GM03348 (cell line): ENCODE measurements around the gene CDH23.

Source experiments
- DNase-seq: peaks from one replicate; pipeline ENCODE4 v3.0.0; 2012; ENCODE audit warnings: low spot score

Gene CDH23

GRCh38 chr10:71856619-71857018 lies 459.9 kb downstream of the CDH23 start:
- no peak for DNase-seq

- no peak for DNase-seq
Observed at GRCh38 chr10:71857934-71858890, 461.5 kb downstream of the CDH23 start.

- peak; percentile 95 for DNase-seq
Observed at GRCh38 chr10:71860243-71861029, 463.7 kb downstream of the CDH23 start.

GRCh38 chr10:71863203-71863602 lies 466.5 kb downstream of the CDH23 start:
- no peak for DNase-seq

- DNase-seq, result peak; percentile 22
Observed at GRCh38 chr10:71864911-71865361, 468.2 kb downstream of the CDH23 start.
